ENCODE measurements around the gene AGBL4.

The AGBL4 gene

DNA sequence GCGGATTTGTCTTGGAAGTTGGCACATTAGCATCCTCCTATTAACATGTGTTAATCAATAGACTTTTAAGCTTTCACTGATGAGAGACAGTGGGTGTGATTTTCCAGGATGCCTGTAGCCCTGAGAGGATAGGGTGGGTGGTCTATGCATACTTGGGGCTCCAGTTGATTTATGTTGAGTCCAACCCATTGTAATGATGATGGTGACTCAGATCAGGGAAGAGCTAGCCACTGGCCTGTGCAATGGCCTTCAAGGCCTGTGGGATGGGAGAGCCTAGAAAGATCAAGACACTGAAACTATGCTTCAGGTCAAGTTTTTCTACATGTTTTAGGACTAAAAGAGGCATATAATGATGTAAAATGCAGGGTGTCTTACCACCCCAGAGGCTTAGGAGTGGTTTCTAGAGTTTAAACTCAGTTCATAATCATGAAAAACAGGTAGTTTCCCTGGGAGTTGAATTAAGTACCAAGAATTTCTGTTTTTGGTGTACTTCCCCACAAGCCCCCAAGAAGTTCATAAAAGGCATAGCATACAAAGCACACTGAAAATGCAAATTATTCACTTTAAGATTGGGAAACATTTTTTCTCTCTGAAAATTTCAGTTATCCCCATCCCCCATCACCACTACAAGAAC is 1267.0 kb downstream of the AGBL4 start:
- DNase-seq = no peak
- TF ChIP-seq EZH2 (IDR thresholded peaks at IDR 0.05; ENCODE audit: borderline replicate concordance, low read depth, low read length, severe bottlenecking) = no peak
- TF ChIP-seq, protein P1, sequence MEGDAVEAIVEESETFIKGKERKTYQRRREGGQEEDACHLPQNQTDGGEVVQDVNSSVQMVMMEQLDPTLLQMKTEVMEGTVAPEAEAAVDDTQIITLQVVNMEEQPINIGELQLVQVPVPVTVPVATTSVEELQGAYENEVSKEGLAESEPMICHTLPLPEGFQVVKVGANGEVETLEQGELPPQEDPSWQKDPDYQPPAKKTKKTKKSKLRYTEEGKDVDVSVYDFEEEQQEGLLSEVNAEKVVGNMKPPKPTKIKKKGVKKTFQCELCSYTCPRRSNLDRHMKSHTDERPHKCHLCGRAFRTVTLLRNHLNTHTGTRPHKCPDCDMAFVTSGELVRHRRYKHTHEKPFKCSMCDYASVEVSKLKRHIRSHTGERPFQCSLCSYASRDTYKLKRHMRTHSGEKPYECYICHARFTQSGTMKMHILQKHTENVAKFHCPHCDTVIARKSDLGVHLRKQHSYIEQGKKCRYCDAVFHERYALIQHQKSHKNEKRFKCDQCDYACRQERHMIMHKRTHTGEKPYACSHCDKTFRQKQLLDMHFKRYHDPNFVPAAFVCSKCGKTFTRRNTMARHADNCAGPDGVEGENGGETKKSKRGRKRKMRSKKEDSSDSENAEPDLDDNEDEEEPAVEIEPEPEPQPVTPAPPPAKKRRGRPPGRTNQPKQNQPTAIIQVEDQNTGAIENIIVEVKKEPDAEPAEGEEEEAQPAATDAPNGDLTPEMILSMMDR (IDR thresholded peaks at IDR 0.05; ENCODE audit: borderline replicate concordance, extremely low read depth, low read length, poor library complexity, severe bottlenecking) = no peak
- Histone ChIP-seq H3K4me3 (ENCODE audit: low read depth in 1 of 2, low read length in 2 of 2) (no peak overlapping the region), H3K9me3 (ENCODE audit: insufficient read depth, low read length, severe bottlenecking) (no peaks in the 10 kb centered on the region), H3K27me3 (ENCODE audit: insufficient read depth, low read length, poor library complexity) (no peaks in the 10 kb centered on the region), H2AFZ (ENCODE audit: low read depth, low read length) (no peak overlapping the region), H3K79me2 (ENCODE audit: insufficient read depth, low read length) (peaks cover 3% of the 10 kb centered on the region), H3K9ac (ENCODE audit: low read depth, low read length) (no peak overlapping the region), H3K27ac (ENCODE audit: low read length) (no peak overlapping the region), H3K4me1 (ENCODE audit: insufficient read depth, low read length) (no peaks in the 10 kb centered on the region), H3K4me2 (ENCODE audit: insufficient read depth, low read length) (no peak overlapping the region), H4K20me1 (ENCODE audit: insufficient read depth, low read length) (peaks cover 14% of the 10 kb centered on the region), H3K36me3 (ENCODE audit: insufficient read depth, low read length) (peaks cover 96% of the 10 kb centered on the region)
- ATAC-seq (ENCODE audit: insufficient read depth, low read depth) = no peak

DNA sequence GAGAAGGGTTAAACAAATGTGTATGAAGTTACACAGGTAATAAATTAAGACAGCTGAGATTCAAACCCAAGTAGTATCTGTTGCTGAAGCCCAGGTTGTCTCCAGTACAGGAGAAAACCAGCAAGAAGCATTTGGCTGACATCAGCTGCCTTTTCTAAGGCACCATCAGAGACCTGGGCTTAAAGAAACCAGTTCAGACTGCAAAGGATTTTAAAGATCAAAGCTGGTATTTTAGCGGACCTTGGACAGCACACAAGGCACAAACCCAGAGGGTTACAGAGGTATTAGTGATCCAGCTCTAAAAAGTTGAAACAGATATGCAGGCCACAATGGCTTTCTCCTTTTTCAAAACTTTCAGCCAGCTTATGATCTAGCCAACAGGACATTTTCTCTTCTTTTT is 1270.5 kb downstream of the AGBL4 start:
- Histone ChIP-seq H2AFZ (ENCODE audit: low read depth, low read length) (no peak overlapping the region), H3K4me1 (ENCODE audit: insufficient read depth, low read length) (no peaks in the 10 kb centered on the region), H4K20me1 (ENCODE audit: insufficient read depth, low read length) (peaks cover 12% of the 10 kb centered on the region; the same call in 1 of the 2 replicates), H3K27me3 (ENCODE audit: insufficient read depth, low read length, poor library complexity) (no peaks in the 10 kb centered on the region), H3K36me3 (ENCODE audit: insufficient read depth, low read length) (peaks cover 94% of the 10 kb centered on the region), H3K9ac (ENCODE audit: low read depth, low read length) (no peak overlapping the region), H3K4me2 (ENCODE audit: insufficient read depth, low read length) (no peak overlapping the region), H3K27ac (ENCODE audit: low read length) (no peak overlapping the region), H3K9me3 (ENCODE audit: insufficient read depth, low read length, severe bottlenecking) (no peaks in the 10 kb centered on the region), H3K79me2 (ENCODE audit: insufficient read depth, low read length) (no peaks in the 10 kb centered on the region), H3K4me3 (ENCODE audit: low read depth in 1 of 2, low read length in 2 of 2) (no peak overlapping the region)
- TF ChIP-seq EZH2 (IDR thresholded peaks at IDR 0.05; ENCODE audit: borderline replicate concordance, low read depth, low read length, severe bottlenecking) = no peak
- TF ChIP-seq, protein P1 (IDR thresholded peaks at IDR 0.05; ENCODE audit: borderline replicate concordance, extremely low read depth, low read length, poor library complexity, severe bottlenecking) = no peak
- DNase-seq (no peak), ATAC-seq (ENCODE audit: insufficient read depth, low read depth) (no peak)

DNA sequence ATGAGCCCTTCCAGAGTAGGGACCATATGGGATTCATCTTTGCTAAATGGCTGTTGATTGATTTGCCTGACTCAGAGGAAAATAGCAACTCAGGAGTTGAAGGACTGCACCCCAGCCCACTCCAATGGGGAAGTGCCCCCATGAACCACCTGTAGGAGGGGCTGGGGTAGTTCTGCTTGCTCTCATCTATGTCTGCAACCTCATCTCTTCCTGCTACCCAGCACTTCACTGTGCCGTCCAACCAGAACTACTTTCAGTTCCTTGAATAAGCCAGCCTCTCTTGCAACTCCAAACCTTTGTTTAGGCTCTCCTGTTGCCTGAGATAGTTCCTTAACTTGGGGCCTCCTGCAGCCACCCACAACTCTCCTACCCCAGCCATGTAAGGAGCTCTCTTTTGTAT is 1273.6 kb downstream of the AGBL4 start:
- Histone ChIP-seq H3K79me2 (ENCODE audit: insufficient read depth, low read length) (no peaks in the 10 kb centered on the region), H3K36me3 (ENCODE audit: insufficient read depth, low read length) (peaks cover 84% of the 10 kb centered on the region), H3K4me3 (ENCODE audit: low read depth in 1 of 2, low read length in 2 of 2) (no peak overlapping the region), H3K9me3 (ENCODE audit: insufficient read depth, low read length, severe bottlenecking) (no peaks in the 10 kb centered on the region), H2AFZ (ENCODE audit: low read depth, low read length) (no peak overlapping the region), H3K9ac (ENCODE audit: low read depth, low read length) (no peak overlapping the region), H3K27ac (ENCODE audit: low read length) (no peak overlapping the region), H3K4me1 (ENCODE audit: insufficient read depth, low read length) (no peaks in the 10 kb centered on the region), H4K20me1 (ENCODE audit: insufficient read depth, low read length) (peaks cover 6% of the 10 kb centered on the region; the same call in 1 of the 2 replicates), H3K4me2 (ENCODE audit: insufficient read depth, low read length) (no peak overlapping the region), H3K27me3 (ENCODE audit: insufficient read depth, low read length, poor library complexity) (no peaks in the 10 kb centered on the region)
- DNase-seq (no peak), ATAC-seq (ENCODE audit: insufficient read depth, low read depth) (no peak)
- TF ChIP-seq EZH2 (IDR thresholded peaks at IDR 0.05; ENCODE audit: borderline replicate concordance, low read depth, low read length, severe bottlenecking) = no peak
- TF ChIP-seq, protein P1 (IDR thresholded peaks at IDR 0.05; ENCODE audit: borderline replicate concordance, extremely low read depth, low read length, poor library complexity, severe bottlenecking) = no peak
